HG03378 (cell line): ENCODE measurements around the gene ELK1.
"Not testable (repeated sequence)": the region's sequence is repeated elsewhere in the genome, so short reads cannot be mapped to it uniquely, and the experiment has no call there.

Experiments
- ATAC-seq: cut with Tn5 transposase; IDR thresholded peaks from one replicate; pipeline ENCODE4 v1.9.1; 2021; ENCODE audit warnings: mild to moderate bottlenecking, moderate library complexity; ENCODE audit not compliant: unreplicated experiment

ELK1 gene

GRCh38 chrX:47613082-47613481 lies 37.3 kb downstream of the ELK1 start:
- ATAC-seq: no peak

GRCh38 chrX:47612418-47612817 lies 37.9 kb downstream of the ELK1 start:
- ATAC-seq: no peak

- no peak for ATAC-seq
Measured at GRCh38 chrX:47611926-47612325, 38.4 kb downstream of the ELK1 start.

GRCh38 chrX:47611489-47611888 lies 38.9 kb downstream of the ELK1 start:
- no peak for ATAC-seq

GRCh38 chrX:47610511-47610910 lies 39.9 kb downstream of the ELK1 start:
- ATAC-seq: no peak

GRCh38 chrX:47608130-47608810 lies 42.1 kb downstream of the ELK1 start:
- no peak for ATAC-seq

- no peak for ATAC-seq
Measured at GRCh38 chrX:47607091-47607490, 43.3 kb downstream of the ELK1 start.

GRCh38 chrX:47605024-47605423 lies 45.3 kb downstream of the ELK1 start:
- ATAC-seq: no peak

- not testable (repeated sequence) for ATAC-seq
Measured at GRCh38 chrX:47603125-47603524, 47.2 kb downstream of the ELK1 start.

GRCh38 chrX:47597222-47597621 lies 53.1 kb downstream of the ELK1 start:
- no peak for ATAC-seq

GRCh38 chrX:47596256-47596655 lies 54.1 kb downstream of the ELK1 start:
- no peak for ATAC-seq

GRCh38 chrX:47595716-47596251 lies 54.6 kb downstream of the ELK1 start:
- ATAC-seq: no peak

- no peak for ATAC-seq
Measured at GRCh38 chrX:47593522-47593921, 56.8 kb downstream of the ELK1 start.

GRCh38 chrX:47590984-47591383 lies 59.4 kb downstream of the ELK1 start:
- ATAC-seq: no peak

GRCh38 chrX:47587906-47588735 lies 62.2 kb downstream of the ELK1 start:
- no peak for ATAC-seq

- ATAC-seq: no peak
Measured at GRCh38 chrX:47587091-47587891, 63.1 kb downstream of the ELK1 start.

- ATAC-seq: no peak
Measured at GRCh38 chrX:47586043-47586787, 64.1 kb downstream of the ELK1 start.
